ENCODE measurements around the gene ZNF135.
A peak's percentile ranks its signal among the peaks of the same experiment; 100 is the strongest.

Gene ZNF135

DNA sequence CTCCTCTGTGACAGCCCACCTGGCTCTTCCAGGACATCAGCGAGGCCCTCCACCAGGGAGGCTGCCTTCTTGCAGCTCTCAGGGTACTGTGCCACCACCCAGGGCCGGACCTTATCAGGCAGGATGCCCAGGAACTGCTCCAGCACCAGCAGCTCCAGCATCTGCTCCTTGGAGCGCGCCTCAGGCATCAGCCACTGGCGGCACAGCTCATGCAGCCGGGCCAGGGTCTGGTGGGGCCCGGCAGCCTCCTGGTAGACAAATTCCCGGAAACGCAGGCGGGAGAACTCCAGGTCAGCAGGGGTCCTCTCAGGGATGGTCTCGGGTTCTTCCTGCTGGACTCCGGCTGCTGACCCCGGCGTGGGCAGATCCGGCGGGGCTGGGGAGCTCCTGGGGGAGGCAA, 30.8 kb downstream of the ZNF135 start:
- no peak overlapping the region for H3K4me3 ChIP-seq (replicated peaks; ENCODE audit: low read depth, low read length)
- DNase-seq (ENCODE audit: extremely low read depth, low read depth): no peak
- TF ChIP-seq, protein P1, sequence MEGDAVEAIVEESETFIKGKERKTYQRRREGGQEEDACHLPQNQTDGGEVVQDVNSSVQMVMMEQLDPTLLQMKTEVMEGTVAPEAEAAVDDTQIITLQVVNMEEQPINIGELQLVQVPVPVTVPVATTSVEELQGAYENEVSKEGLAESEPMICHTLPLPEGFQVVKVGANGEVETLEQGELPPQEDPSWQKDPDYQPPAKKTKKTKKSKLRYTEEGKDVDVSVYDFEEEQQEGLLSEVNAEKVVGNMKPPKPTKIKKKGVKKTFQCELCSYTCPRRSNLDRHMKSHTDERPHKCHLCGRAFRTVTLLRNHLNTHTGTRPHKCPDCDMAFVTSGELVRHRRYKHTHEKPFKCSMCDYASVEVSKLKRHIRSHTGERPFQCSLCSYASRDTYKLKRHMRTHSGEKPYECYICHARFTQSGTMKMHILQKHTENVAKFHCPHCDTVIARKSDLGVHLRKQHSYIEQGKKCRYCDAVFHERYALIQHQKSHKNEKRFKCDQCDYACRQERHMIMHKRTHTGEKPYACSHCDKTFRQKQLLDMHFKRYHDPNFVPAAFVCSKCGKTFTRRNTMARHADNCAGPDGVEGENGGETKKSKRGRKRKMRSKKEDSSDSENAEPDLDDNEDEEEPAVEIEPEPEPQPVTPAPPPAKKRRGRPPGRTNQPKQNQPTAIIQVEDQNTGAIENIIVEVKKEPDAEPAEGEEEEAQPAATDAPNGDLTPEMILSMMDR (IDR thresholded peaks at IDR 0.05; ENCODE audit: low read depth, low read length, missing control alignments): no peak

DNA sequence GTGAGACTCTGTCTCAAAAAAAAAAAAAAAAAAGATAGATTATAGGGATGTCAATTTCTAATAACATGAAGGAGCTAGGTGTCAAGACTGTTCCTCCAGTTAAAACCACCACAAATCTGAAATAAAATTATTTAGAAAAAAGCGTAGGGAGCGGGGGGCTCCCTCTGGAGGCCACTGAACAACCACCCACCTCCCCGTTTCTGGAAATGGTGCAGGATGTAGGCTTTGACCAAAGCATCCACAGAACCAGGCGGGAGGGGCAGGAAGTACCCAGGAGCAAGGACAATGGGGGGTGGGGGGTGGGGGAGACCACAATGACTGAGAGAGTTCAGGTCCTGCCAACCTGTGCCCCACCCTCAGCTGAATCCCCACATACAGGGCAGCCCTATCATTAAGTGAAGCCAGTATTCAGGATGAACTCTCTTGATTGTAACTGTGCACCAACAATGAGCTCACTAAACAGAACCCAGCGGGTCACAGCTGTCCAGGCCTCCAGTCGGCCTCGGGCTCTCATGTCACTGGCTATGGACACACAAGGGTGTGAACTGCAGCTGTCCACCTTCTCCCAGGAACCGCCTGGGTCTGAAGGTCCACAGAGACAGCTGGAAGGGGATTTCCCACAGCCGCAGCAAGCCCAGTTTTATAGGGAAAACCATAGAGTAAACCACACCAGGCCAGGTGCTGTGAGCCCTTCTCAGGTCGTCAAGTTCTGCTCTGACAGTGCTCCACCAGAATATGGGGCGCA, 32.3 kb downstream of the ZNF135 start:
- DNase-seq (ENCODE audit: extremely low read depth, low read depth): no peak
- H3K4me3 ChIP-seq (replicated peaks; ENCODE audit: low read depth, low read length): no peak overlapping the region
- TF ChIP-seq, protein P1 (IDR thresholded peaks at IDR 0.05; ENCODE audit: low read depth, low read length, missing control alignments): no peak

DNA sequence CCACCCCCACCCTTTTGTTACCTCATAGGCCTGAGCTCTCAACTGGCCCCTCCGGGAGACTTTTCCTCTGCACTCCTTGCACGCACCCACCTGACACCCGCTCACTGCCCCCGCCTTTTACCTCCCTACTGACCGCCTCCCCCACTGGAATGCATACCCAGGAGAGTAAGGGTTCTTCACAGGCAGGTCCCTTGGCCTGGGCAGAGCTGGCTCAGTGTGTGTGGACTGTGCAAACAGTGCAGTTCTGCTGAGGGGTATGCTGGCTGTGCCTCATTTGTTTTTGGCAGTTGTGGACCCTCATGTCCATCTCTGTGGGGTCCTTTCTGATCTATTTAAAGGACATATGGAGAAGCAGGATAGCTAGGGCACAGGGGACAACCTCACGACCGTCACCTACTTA, 34.0 kb downstream of the ZNF135 start:
- no peak for DNase-seq (ENCODE audit: extremely low read depth, low read depth)
- H3K4me3 ChIP-seq (replicated peaks; ENCODE audit: low read depth, low read length): no peak overlapping the region
- TF ChIP-seq, protein P1 (IDR thresholded peaks at IDR 0.05; ENCODE audit: low read depth, low read length, missing control alignments): no peak

DNA sequence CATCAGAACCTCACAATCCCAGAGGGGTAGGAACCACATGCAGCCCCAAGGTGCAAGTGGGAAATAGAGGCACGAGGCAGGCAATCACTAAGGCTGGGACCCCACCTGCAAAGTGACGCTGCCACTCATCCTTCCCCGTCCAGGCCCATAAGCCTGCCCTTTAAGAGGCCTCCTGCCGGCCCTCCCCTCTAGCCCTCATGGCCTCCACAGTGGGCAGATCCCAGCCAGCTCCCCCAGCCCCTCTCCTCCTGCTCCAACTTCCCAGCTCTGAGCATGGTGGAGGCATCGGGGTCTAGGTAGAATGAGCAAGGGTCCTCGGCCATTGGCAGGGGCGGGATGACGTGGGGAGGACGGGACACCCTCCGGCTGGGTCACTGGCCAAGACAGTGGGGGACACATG, 36.2 kb downstream of the ZNF135 start:
- TF ChIP-seq, protein P1 (IDR thresholded peaks at IDR 0.05; ENCODE audit: low read depth, low read length, missing control alignments): no peak
- no peak overlapping the region for H3K4me3 ChIP-seq (replicated peaks; ENCODE audit: low read depth, low read length)
- DNase-seq (ENCODE audit: extremely low read depth, low read depth): no peak

DNA sequence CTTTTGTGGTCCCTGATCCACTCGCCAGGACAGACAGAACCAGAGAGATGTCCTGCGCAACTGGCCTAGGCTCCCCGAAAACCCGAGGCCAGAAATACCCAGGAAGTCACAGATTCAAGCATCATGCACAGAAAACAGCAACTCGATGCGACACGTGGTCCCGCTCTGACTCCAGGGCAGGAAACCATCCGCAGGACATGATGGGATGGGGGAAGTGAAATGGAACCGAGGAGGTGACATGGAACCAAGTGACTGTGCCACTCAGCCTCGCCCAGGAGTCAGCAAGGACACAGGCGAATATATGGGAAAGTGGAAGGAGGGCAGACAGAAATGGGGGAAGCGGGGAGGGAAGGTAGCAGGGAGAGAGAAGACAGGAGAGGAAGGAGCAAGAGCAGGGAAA, 37.8 kb downstream of the ZNF135 start:
- DNase-seq (ENCODE audit: extremely low read depth, low read depth): no peak
- no peak overlapping the region for H3K4me3 ChIP-seq (replicated peaks; ENCODE audit: low read depth, low read length)
- TF ChIP-seq, protein P1 (IDR thresholded peaks at IDR 0.05; ENCODE audit: low read depth, low read length, missing control alignments): no peak

DNA sequence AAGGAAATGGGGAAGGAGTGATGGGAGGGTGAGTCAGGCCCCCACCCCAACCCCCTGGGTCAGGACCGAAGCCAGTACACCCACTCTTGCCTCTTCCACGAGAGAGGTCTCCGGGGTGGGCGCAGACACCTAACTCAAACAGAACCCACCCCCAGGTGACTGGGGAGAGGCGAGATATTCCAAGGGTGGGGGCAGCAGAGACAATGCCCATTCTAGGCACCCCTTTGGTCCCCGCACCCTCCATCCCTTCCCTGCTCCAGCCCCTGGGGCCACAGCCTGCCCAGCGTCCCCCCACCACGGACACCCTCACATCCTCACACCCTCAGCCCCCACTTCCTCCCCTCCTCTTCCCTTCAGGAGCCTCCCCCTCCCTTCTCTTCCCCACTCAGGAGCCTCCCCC, 38.3 kb downstream of the ZNF135 start:
- peak overlapping the region; percentile 52 for H3K4me3 ChIP-seq (replicated peaks; ENCODE audit: low read depth, low read length)
- TF ChIP-seq, protein P1 (IDR thresholded peaks at IDR 0.05; ENCODE audit: low read depth, low read length, missing control alignments): no peak
- DNase-seq (ENCODE audit: extremely low read depth, low read depth): no peak

Measured in HFF-Myc (cell line).